IMR-90 (cell line): Measurements from ENCODE around the gene TMEM26. TPM values are rescaled to one million over a fixed set of nuclear protein-coding genes. Genes with fewer than 3 reads are reported as not detected.
A peak's percentile ranks its signal among the peaks of the same experiment; 100 is the strongest.

ENCODE experiments used
- ATAC-seq: fragments of 200-7000 bp; cut with Tn5 transposase; 2 replicates; pipeline ENCODE4 v1.9.1; 2020; ENCODE audit warnings: low read depth, mild to moderate bottlenecking, moderate library complexity
- BruUV-seq: library from RNA; stranded (reverse); fragments of 400-500 nt; replicated peaks from 2 replicates; lab custom pipeline; 2021; lab: Mats Ljungman, UMichigan
- CTCF ChIA-PET: fragments of 300-600 bp; formaldehyde crosslinking; extraction: SDS; loops from one replicate; lab custom pipeline; 2021; ENCODE audit warnings: antibody characterized with exemption; lab: Yijun Ruan, JAX
- POLR2A ChIA-PET: fragments of 300-600 bp; sonication (Branson Sonifier 250); formaldehyde crosslinking; loops from one replicate; lab custom pipeline; 2022; ENCODE audit warnings: antibody characterized with exemption; ENCODE audit not compliant: unreplicated experiment; lab: Charles Lee
- DNase-seq: peaks from one replicate; pipeline ENCODE4 v3.0.0; 2013
- H2AFZ ChIP-seq: replicated peaks from 2 replicates; pipeline ENCODE3; 2013; ENCODE audit warnings: low read length, mild to moderate bottlenecking; ENCODE audit not compliant: poor library complexity
- H2AK5ac ChIP-seq: 2 replicates; pipeline ENCODE4 v1.6.1; 2013; ENCODE audit warnings: low read depth, low read length, inconsistent platforms
- H2AK9ac ChIP-seq: replicated peaks from 2 replicates; pipeline ENCODE3; 2013; ENCODE audit warnings: mild to moderate bottlenecking, low read depth, low read length, moderate library complexity; ENCODE audit not compliant: poor library complexity
- H2BK120ac ChIP-seq: 2 replicates; pipeline ENCODE4 v1.6.1; 2013; ENCODE audit warnings: low read depth, low read length, inconsistent platforms
- H2BK15ac ChIP-seq: 3 replicates; pipeline ENCODE4 v1.6.1; 2013; ENCODE audit warnings: low read depth, low read length, inconsistent platforms
- H2BK20ac ChIP-seq: 2 replicates; pipeline ENCODE4 v1.6.1; 2013; ENCODE audit warnings: low read depth, mild to moderate bottlenecking, inconsistent platforms, low read length, moderate library complexity
- H2BK5ac ChIP-seq: 2 replicates; pipeline ENCODE4 v1.6.1; 2013; ENCODE audit warnings: mild to moderate bottlenecking, low read depth, low read length, inconsistent platforms; ENCODE audit not compliant: poor library complexity, severe bottlenecking
- H3K14ac ChIP-seq: replicated peaks from 2 replicates; pipeline ENCODE4 v1.6.1; 2013; ENCODE audit warnings: low read depth, low read length, inconsistent platforms
- H3K18ac ChIP-seq: 2 replicates; pipeline ENCODE4 v1.6.1; 2013; ENCODE audit warnings: low read depth, low read length, control low read depth
- H3K23ac ChIP-seq: 2 replicates; pipeline ENCODE4 v1.6.1; 2013; ENCODE audit warnings: low read depth, low read length, inconsistent platforms
- H3K27ac ChIP-seq: 2 replicates; pipeline ENCODE4 v1.5.1; 2013; ENCODE audit warnings: mild to moderate bottlenecking, control low read depth, low read length; ENCODE audit not compliant: insufficient read depth
- H3K27me3 ChIP-seq: 2 replicates; pipeline ENCODE4 v1.6.1; 2013; ENCODE audit warnings: low read length; ENCODE audit not compliant: control insufficient read depth, insufficient read depth
- H3K36me3 ChIP-seq: 2 replicates; pipeline ENCODE4 v1.6.1; 2013; ENCODE audit warnings: low read length, mixed read lengths; ENCODE audit not compliant: control insufficient read depth, insufficient read depth
- H3K4ac ChIP-seq: 2 replicates; pipeline ENCODE4 v1.6.1; 2013; ENCODE audit warnings: low read depth, low read length, inconsistent platforms
- H3K4me1 ChIP-seq: 2 replicates; pipeline ENCODE4 v1.6.1; 2013; ENCODE audit warnings: low read length, mixed read lengths; ENCODE audit not compliant: control insufficient read depth, insufficient read depth
- H3K4me2 ChIP-seq: 2 replicates; pipeline ENCODE4 v1.6.1; 2013; ENCODE audit warnings: low read depth, mild to moderate bottlenecking, control low read depth, low read length, moderate library complexity
- H3K4me3 ChIP-seq: 2 replicates; pipeline ENCODE4 v1.5.1; 2013; ENCODE audit warnings: low read depth, mild to moderate bottlenecking, control low read depth, low read length, moderate library complexity; ENCODE audit not compliant: insufficient read depth
- H3K56ac ChIP-seq: 2 replicates; pipeline ENCODE4 v1.6.1; 2013; ENCODE audit warnings: low read length, inconsistent platforms; ENCODE audit not compliant: insufficient read depth; ENCODE audit errors: extremely low read depth
- H3K79me1 ChIP-seq, 2 experiments: 2 replicates each; pipeline ENCODE4 v1.6.1; 2013; ENCODE audit warnings: low read length in 2 of 2, inconsistent platforms in 1 of 2, low read depth in 1 of 2
- H3K9ac ChIP-seq: 2 replicates; pipeline ENCODE4 v1.6.1; 2013; ENCODE audit warnings: low read depth, low read length, control low read depth
- H3K9me1 ChIP-seq: 2 replicates; pipeline ENCODE4 v1.6.1; 2013; ENCODE audit warnings: low read length, inconsistent platforms; ENCODE audit not compliant: insufficient read depth
- H3K9me3 ChIP-seq: 2 replicates; pipeline ENCODE4 v1.6.1; 2013; ENCODE audit warnings: low read length; ENCODE audit not compliant: control insufficient read depth, insufficient read depth
- H4K20me1 ChIP-seq: 2 replicates; pipeline ENCODE4 v1.6.1; 2013; ENCODE audit warnings: low read length, inconsistent platforms; ENCODE audit not compliant: insufficient read depth
- H4K5ac ChIP-seq: 2 replicates; pipeline ENCODE4 v1.6.1; 2013; ENCODE audit warnings: mild to moderate bottlenecking, low read depth, low read length, control low read depth
- H4K8ac ChIP-seq, 2 experiments: 2 replicates each; pipeline ENCODE4 v1.6.1; 2013; ENCODE audit warnings: low read depth in 2 of 2, low read length in 2 of 2, control low read depth in 1 of 2, inconsistent platforms in 1 of 2
- H4K91ac ChIP-seq: 2 replicates; pipeline ENCODE4 v1.6.1; 2013; ENCODE audit warnings: low read depth, low read length, inconsistent platforms; ENCODE audit not compliant: insufficient read depth
- MAFK ChIP-seq: IDR thresholded peaks from 2 replicates; pipeline ENCODE4 v1.6.1; 2012; ENCODE audit warnings: low read depth, low read length, improper control_type of control experiment
- SMC3 ChIP-seq: fragments of 150-350 bp; IDR thresholded peaks from 2 replicates; pipeline ENCODE4 v1.6.1; 2016; ENCODE audit warnings: low read depth, mild to moderate bottlenecking, antibody characterized with exemption, low read length, moderate library complexity
- WGBS, 2 experiments: methylation state at CpG; one replicate each; pipeline versions ENCODE4 v1.1.5 to v1.1.7; 2013; ENCODE audit warnings: missing lambda C conversion rate in 2 of 2; ENCODE audit not compliant: insufficient read length in 1 of 2; ENCODE audit errors: extremely low coverage in 2 of 2; 5-methylcytosine and 5-hydroxymethylcytosine counted together
- dilution Hi-C: fragments of 300-500 bp; cut with HindIII; formaldehyde crosslinking; loops from one replicate; pipeline ENCODE4 v1.14.3; 2018; ENCODE audit warnings: low sequenced_read_pairs; ENCODE audit not compliant: unreplicated experiment
- in situ Hi-C: fragments of 300-500 bp; cut with MboI; formaldehyde crosslinking; loops from 3 replicates; pipeline ENCODE4 v1.14.3; 2019; ENCODE audit warnings: low sequenced_read_pairs, inconsistent platforms, mixed read lengths
- intact Hi-C: fragments of 100-400 bp; cut with micrococcal nuclease; formaldehyde crosslinking; loops from 2 replicates; pipeline ENCODE4 v1.10.0; 2022
- polyA plus RNA-seq, 3 experiments: library from polyadenylated mRNA; depleted of rRNA; stranded (reverse); fragments of >200 nt; gene quantifications; 2 replicates each; pipeline ENCODE4 v1.2.3, GENCODE V29; 2012; ENCODE audit warnings: low replicate concordance in 1 of 3
- total RNA-seq: library from RNA; depleted of rRNA; stranded (reverse); fragments of >200 nt; gene quantifications from 2 replicates; pipeline ENCODE4 v1.2.3, GENCODE V29; 2012

The TMEM26 gene
- total and polyA plus RNA-seq, 2 of the 4 experiments (the other 2 are of a cell fraction): 0.22 to 0.36 TPM

DNA sequence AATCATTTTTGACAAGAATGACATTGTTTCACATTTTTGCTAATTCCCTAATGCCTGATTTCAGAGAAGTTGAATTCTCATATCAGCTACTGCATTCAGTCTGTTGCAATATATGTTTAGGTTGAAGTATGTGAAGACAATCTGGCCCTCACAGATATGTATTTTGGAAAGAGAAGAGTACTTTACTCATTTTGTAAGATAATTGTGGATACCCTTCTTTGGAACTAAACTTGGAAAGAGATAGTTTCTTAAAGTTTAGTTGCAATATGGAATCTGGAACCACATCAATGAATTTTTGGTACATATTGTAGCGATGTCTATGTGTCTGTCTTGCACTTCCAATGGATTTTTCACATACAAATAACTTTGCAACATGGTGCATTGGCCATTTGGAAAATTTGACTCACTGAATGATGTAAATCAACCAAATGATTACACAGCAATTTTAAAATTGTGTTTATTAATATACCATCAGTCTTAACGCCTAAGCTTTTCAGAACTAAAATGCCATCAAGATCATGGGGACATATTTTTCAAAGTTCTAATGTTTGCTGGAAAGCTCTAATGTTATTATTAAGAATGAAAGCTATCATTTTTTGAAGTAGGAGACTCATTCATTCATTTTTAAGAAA lies 39.3 kb upstream of the TMEM26 start:
- BruUV-seq: no TSS peak
- Histone ChIP-seq H3K27ac (no peak overlapping the region), H3K4me3 (no peak overlapping the region), H3K18ac (no peak overlapping the region), H2AK9ac (no peak overlapping the region), H3K4me2 (no peak overlapping the region), H2BK20ac (no peak overlapping the region), H3K23ac (no peak overlapping the region), H3K9ac (no peak overlapping the region), H3K9me1 (no peaks in the 10 kb centered on the region), H3K27me3 (no peaks in the 10 kb centered on the region), H4K5ac (no peak overlapping the region), H2BK120ac (no peak overlapping the region), H3K36me3 (no peaks in the 10 kb centered on the region), H4K91ac (no peak overlapping the region), H3K14ac (no peak overlapping the region), H4K8ac (no peak overlapping the region), H2BK15ac (no peak overlapping the region), H3K56ac (no peak overlapping the region), H3K4ac (no peak overlapping the region), H3K4me1 (no peaks in the 10 kb centered on the region), H4K20me1 (no peaks in the 10 kb centered on the region), H3K9me3 (no peaks in the 10 kb centered on the region), H2BK5ac (no peak overlapping the region), H3K79me1 (no peaks in the 10 kb centered on the region), H2AFZ (no peak overlapping the region), H2AK5ac (no peak overlapping the region)
- DNase-seq: no peak
- intact Hi-C loops (no loop called here), dilution Hi-C loops (no loop called here), in situ Hi-C loops (no loop called here)
- no CpG with 5 or more reads among the region's 2 CpGs for WGBS, 2 experiments
- ChIA-PET POLR2A (no interaction called here), CTCF (no interaction called here)
- no peak for ATAC-seq
- TF ChIP-seq SMC3 (no peak), MAFK (peak; percentile 34; the same call in 1 of the 2 replicates)
